ENCODE data around the gene CNTN3.

Gene CNTN3

DNA sequence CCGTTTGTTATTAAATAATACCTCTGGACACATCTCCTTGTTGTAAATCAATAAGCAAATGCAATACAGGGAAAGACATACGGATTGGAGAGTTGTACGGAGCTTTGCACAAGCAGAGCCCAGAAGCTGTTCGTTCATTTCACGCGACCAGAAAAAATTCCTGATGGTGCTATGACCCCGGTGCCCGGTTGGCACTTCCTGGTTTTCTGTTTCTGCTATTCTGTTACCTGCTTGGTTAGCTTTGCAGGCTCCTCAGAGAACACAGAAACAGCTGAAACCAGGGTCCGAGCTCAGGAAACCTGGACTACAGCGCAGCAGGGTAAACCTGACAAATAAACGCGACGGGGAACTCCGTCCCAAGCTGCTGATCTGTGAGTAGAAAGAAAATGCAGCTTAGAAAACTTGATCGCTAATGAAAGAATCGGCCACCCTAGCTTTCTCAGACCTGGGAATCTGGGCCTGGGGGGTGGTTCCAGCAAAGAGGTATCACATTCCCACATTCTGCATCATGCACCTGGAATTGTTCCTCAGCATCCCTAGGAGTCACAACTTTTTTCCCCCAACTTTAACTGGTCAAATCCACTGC, 845 bp downstream of the CNTN3 start:
- Histone ChIP-seq H3K4me1 (ENCODE audit: control insufficient read depth, insufficient read depth, low read length) (no peaks in the 10 kb centered on the region), H3K27ac (ENCODE audit: insufficient read depth, low read depth, low read length, poor library complexity, severe bottlenecking) (no peak overlapping the region), H3K9me3 (ENCODE audit: control insufficient read depth, low read length) (no peaks in the 10 kb centered on the region), H3K36me3 (ENCODE audit: control insufficient read depth, insufficient read depth, low read length) (no peaks in the 10 kb centered on the region), H3K27me3 (ENCODE audit: control insufficient read depth, insufficient read depth, low read length, poor library complexity, severe bottlenecking) (peaks cover 59% of the 10 kb centered on the region), H3K4me3 (ENCODE audit: insufficient read depth, low read depth, low read length) (peak overlapping the region; percentile 31)
- 51 to 56% methylated on average over 16 of the region's 16 CpGs for WGBS, 2 experiments

GRCh38 chr3:74613060-74613459, 1.4 kb downstream of the CNTN3 start:
- Histone ChIP-seq H3K4me3 (ENCODE audit: insufficient read depth, low read depth, low read length) (peak overlapping the region; percentile 31), H3K27me3 (ENCODE audit: control insufficient read depth, insufficient read depth, low read length, poor library complexity, severe bottlenecking) (peaks cover 59% of the 10 kb centered on the region), H3K4me1 (ENCODE audit: control insufficient read depth, insufficient read depth, low read length) (no peaks in the 10 kb centered on the region)

GRCh38 chr3:74611206-74611605, 3.3 kb downstream of the CNTN3 start:
- Histone ChIP-seq H3K9me3 (ENCODE audit: control insufficient read depth, low read length) (no peaks in the 10 kb centered on the region), H3K4me1 (ENCODE audit: control insufficient read depth, insufficient read depth, low read length) (no peaks in the 10 kb centered on the region), H3K27ac (ENCODE audit: insufficient read depth, low read depth, low read length, poor library complexity, severe bottlenecking) (no peak overlapping the region), H3K36me3 (ENCODE audit: control insufficient read depth, insufficient read depth, low read length) (no peaks in the 10 kb centered on the region), H3K4me3 (ENCODE audit: insufficient read depth, low read depth, low read length) (no peak overlapping the region), H3K27me3 (ENCODE audit: control insufficient read depth, insufficient read depth, low read length, poor library complexity, severe bottlenecking) (peaks cover 53% of the 10 kb centered on the region)
- WGBS, 2 experiments: 100% methylated on average over 1 of the region's 1 CpG; no CpG with 5 or more reads in 1 of the 2 experiments

More at GRCh38 chr3:74613060-74613459, 1.4 kb downstream of the CNTN3 start:
- H3K36me3 ChIP-seq (ENCODE audit: control insufficient read depth, insufficient read depth, low read length): no peaks in the 10 kb centered on the region
- no peaks in the 10 kb centered on the region for H3K9me3 ChIP-seq (ENCODE audit: control insufficient read depth, low read length)
- 76 to 88% methylated on average over 1 of the region's 2 CpGs for WGBS, 2 experiments
- no peak overlapping the region for H3K27ac ChIP-seq (ENCODE audit: insufficient read depth, low read depth, low read length, poor library complexity, severe bottlenecking)

DNA sequence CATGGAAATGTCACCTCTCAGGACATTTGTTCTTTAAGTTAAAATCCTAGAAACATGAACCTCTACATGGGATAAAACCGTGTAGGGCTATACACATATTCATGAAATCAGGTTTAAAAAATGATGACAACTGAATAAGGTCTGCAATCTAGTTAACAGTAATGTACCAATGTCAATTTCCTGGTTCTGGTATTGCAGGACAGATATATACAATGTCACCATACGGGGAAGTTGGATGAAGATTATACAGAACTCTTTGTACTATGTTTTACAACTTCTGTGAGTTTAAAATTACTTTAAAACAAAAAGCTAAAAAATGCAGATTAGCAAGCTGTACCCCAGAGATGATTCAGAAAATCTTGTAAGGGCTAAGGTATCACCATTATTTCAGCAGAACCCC, 6.7 kb downstream of the CNTN3 start:
- WGBS, 2 experiments: 80% methylated on average over 1 to 2 of the region's 2 CpGs
- no peak overlapping the region for H3K27ac ChIP-seq (ENCODE audit: insufficient read depth, low read depth, low read length, poor library complexity, severe bottlenecking)

GRCh38 chr3:74606996-74607395, 7.5 kb downstream of the CNTN3 start:
- no peak overlapping the region for H3K27ac ChIP-seq (ENCODE audit: insufficient read depth, low read depth, low read length, poor library complexity, severe bottlenecking)
- H3K4me3 ChIP-seq (ENCODE audit: insufficient read depth, low read depth, low read length): no peak overlapping the region
- WGBS, 2 experiments: 93 to 95% methylated on average over 7 of the region's 7 CpGs
- H3K27me3 ChIP-seq (ENCODE audit: control insufficient read depth, insufficient read depth, low read length, poor library complexity, severe bottlenecking): peaks cover 12% of the 10 kb centered on the region
- H3K4me1 ChIP-seq (ENCODE audit: control insufficient read depth, insufficient read depth, low read length): no peaks in the 10 kb centered on the region
- H3K36me3 ChIP-seq (ENCODE audit: control insufficient read depth, insufficient read depth, low read length): no peaks in the 10 kb centered on the region
- H3K9me3 ChIP-seq (ENCODE audit: control insufficient read depth, low read length): no peaks in the 10 kb centered on the region

More for the DNA sequence above, 6.7 kb downstream of the CNTN3 start:
- Histone ChIP-seq H3K4me1 (ENCODE audit: control insufficient read depth, insufficient read depth, low read length) (no peaks in the 10 kb centered on the region), H3K36me3 (ENCODE audit: control insufficient read depth, insufficient read depth, low read length) (no peaks in the 10 kb centered on the region), H3K4me3 (ENCODE audit: insufficient read depth, low read depth, low read length) (no peak overlapping the region), H3K27me3 (ENCODE audit: control insufficient read depth, insufficient read depth, low read length, poor library complexity, severe bottlenecking) (peaks cover 20% of the 10 kb centered on the region), H3K9me3 (ENCODE audit: control insufficient read depth, low read length) (no peaks in the 10 kb centered on the region)

DNA sequence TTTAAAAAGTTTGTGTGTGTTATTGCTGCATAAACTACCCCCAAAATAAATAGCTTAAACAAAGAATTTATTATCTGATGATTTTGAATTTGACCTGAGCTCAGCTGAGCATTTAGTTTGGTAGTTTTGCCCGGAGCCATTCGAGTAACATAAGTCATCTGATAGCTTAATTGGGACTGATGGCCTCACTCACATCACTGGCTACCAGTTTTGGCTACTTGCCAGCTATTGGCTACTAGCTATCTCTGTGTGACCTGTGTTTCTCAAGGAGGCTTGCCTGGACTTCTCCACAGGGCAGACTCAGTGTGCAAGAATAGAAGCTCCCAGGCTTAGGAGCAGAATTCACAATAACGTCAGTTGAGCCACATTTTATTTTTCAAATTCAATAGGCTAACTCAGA, 9.0 kb downstream of the CNTN3 start:
- 95 to 98% methylated on average over 3 of the region's 3 CpGs for WGBS, 2 experiments
- H3K4me3 ChIP-seq (ENCODE audit: insufficient read depth, low read depth, low read length): no peak overlapping the region
- no peaks in the 10 kb centered on the region for H3K36me3 ChIP-seq (ENCODE audit: control insufficient read depth, insufficient read depth, low read length)
- H3K4me1 ChIP-seq (ENCODE audit: control insufficient read depth, insufficient read depth, low read length): no peaks in the 10 kb centered on the region
- H3K27ac ChIP-seq (ENCODE audit: insufficient read depth, low read depth, low read length, poor library complexity, severe bottlenecking): no peak overlapping the region
- H3K27me3 ChIP-seq (ENCODE audit: control insufficient read depth, insufficient read depth, low read length, poor library complexity, severe bottlenecking): no peaks in the 10 kb centered on the region
- no peaks in the 10 kb centered on the region for H3K9me3 ChIP-seq (ENCODE audit: control insufficient read depth, low read length)

DNA sequence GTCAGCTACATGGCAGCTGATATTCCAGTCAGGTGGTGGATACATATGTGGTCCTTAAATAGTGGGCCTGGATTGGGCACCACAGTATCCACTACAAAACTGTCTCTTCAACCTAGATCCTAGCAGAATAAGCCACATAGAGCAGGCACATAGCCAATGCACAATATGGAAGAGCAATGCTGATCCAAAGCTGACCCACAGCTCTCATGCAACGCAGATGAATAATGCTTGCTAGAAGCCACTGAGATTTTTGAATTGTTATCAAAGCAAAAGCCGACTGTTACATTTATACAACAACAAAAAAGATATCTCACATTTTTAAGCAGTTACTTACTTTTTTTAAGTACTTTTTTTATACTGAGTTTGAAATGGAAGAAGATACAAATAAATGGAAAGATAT, 11.2 kb downstream of the CNTN3 start:
- Histone ChIP-seq H3K36me3 (ENCODE audit: control insufficient read depth, insufficient read depth, low read length) (no peaks in the 10 kb centered on the region), H3K4me1 (ENCODE audit: control insufficient read depth, insufficient read depth, low read length) (no peaks in the 10 kb centered on the region), H3K4me3 (ENCODE audit: insufficient read depth, low read depth, low read length) (no peak overlapping the region), H3K27ac (ENCODE audit: insufficient read depth, low read depth, low read length, poor library complexity, severe bottlenecking) (no peak overlapping the region), H3K27me3 (ENCODE audit: control insufficient read depth, insufficient read depth, low read length, poor library complexity, severe bottlenecking) (no peaks in the 10 kb centered on the region), H3K9me3 (ENCODE audit: control insufficient read depth, low read length) (no peaks in the 10 kb centered on the region)
- WGBS, 2 experiments: 98 to 100% methylated on average over 2 of the region's 2 CpGs

DNA sequence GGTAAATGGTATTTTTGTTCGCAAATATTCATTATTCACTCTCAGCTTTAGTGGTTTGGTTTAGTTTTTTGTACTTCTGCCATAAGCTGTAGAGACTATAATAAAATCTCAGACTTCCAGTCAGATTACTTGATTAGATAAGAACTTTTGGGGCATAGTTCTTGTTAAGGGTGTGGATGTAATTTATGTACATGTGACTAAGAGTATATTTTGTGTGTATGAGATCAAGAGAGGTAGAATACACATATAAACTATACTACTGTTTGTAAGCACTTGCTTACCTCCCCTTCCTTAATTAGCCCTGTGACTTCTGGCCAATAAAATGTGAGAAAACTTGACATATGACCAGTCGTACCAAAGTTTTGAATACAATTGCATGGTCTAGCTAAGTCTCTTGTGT, 12.0 kb downstream of the CNTN3 start:
- H3K27ac ChIP-seq (ENCODE audit: insufficient read depth, low read depth, low read length, poor library complexity, severe bottlenecking): no peak overlapping the region
- H3K4me3 ChIP-seq (ENCODE audit: insufficient read depth, low read depth, low read length): no peak overlapping the region
- H3K9me3 ChIP-seq (ENCODE audit: control insufficient read depth, low read length): no peaks in the 10 kb centered on the region
- WGBS, 2 experiments: 96% methylated on average over 1 to 2 of the region's 2 CpGs
- H3K36me3 ChIP-seq (ENCODE audit: control insufficient read depth, insufficient read depth, low read length): no peaks in the 10 kb centered on the region
- no peaks in the 10 kb centered on the region for H3K4me1 ChIP-seq (ENCODE audit: control insufficient read depth, insufficient read depth, low read length)
- no peaks in the 10 kb centered on the region for H3K27me3 ChIP-seq (ENCODE audit: control insufficient read depth, insufficient read depth, low read length, poor library complexity, severe bottlenecking)

- H3K27me3 ChIP-seq (ENCODE audit: control insufficient read depth, insufficient read depth, low read length, poor library complexity, severe bottlenecking): no peaks in the 10 kb centered on the region
- no peaks in the 10 kb centered on the region for H3K36me3 ChIP-seq (ENCODE audit: control insufficient read depth, insufficient read depth, low read length)
- H3K4me3 ChIP-seq (ENCODE audit: insufficient read depth, low read depth, low read length): no peak overlapping the region
- no peaks in the 10 kb centered on the region for H3K4me1 ChIP-seq (ENCODE audit: control insufficient read depth, insufficient read depth, low read length)
- 92 to 93% methylated on average over 2 of the region's 2 CpGs for WGBS, 2 experiments
- no peak overlapping the region for H3K27ac ChIP-seq (ENCODE audit: insufficient read depth, low read depth, low read length, poor library complexity, severe bottlenecking)
- H3K9me3 ChIP-seq (ENCODE audit: control insufficient read depth, low read length): no peaks in the 10 kb centered on the region
Observed at GRCh38 chr3:74601793-74602192, 12.7 kb downstream of the CNTN3 start.

DNA sequence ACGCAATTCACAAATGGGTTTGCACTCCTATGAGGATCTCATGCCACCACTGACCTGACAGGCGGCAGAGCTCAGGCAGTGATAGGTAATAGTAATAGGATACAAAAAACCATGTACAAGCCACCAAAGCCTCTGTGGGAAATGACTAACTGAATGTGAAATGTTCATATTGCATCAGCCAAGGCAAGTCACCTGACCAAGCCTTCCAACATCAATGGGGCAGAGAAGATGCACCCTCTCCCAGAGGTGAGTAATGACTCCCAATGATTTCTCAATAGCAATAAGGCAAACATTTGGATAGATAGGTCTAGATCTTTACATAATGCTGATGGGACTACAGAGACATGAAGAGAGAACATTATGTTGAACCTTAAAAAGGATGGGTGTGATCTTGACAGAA, 14.9 kb downstream of the CNTN3 start:
- H3K27ac ChIP-seq (ENCODE audit: insufficient read depth, low read depth, low read length, poor library complexity, severe bottlenecking): no peak overlapping the region
- H3K9me3 ChIP-seq (ENCODE audit: control insufficient read depth, low read length): no peaks in the 10 kb centered on the region
- H3K36me3 ChIP-seq (ENCODE audit: control insufficient read depth, insufficient read depth, low read length): no peaks in the 10 kb centered on the region
- no peaks in the 10 kb centered on the region for H3K27me3 ChIP-seq (ENCODE audit: control insufficient read depth, insufficient read depth, low read length, poor library complexity, severe bottlenecking)
- H3K4me3 ChIP-seq (ENCODE audit: insufficient read depth, low read depth, low read length): no peak overlapping the region
- WGBS, 2 experiments: 89 to 94% methylated on average over 2 of the region's 2 CpGs
- H3K4me1 ChIP-seq (ENCODE audit: control insufficient read depth, insufficient read depth, low read length): no peaks in the 10 kb centered on the region

DNA sequence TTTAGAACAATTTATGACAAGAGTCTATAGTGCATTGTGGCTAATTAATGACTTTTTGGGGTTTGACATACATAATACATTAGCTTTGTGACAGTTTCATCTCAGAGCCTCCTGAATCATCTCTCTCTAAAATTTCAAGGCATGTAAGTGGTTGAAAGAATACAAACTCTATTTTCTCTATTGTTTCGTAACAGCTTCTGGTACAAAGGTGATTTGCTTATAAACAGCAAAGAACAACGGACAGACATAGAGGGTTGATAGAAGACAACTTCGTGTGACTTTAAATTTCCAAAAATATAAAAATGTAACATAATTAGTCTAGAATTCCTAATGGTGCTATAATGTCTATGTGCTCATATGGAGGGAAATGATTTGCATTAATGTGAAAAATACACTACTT, 21.3 kb downstream of the CNTN3 start:
- H3K9me3 ChIP-seq (ENCODE audit: control insufficient read depth, low read length): no peaks in the 10 kb centered on the region
- no peak overlapping the region for H3K4me3 ChIP-seq (ENCODE audit: insufficient read depth, low read depth, low read length)
- H3K4me1 ChIP-seq (ENCODE audit: control insufficient read depth, insufficient read depth, low read length): no peaks in the 10 kb centered on the region
- no peak overlapping the region for H3K27ac ChIP-seq (ENCODE audit: insufficient read depth, low read depth, low read length, poor library complexity, severe bottlenecking)
- H3K36me3 ChIP-seq (ENCODE audit: control insufficient read depth, insufficient read depth, low read length): no peaks in the 10 kb centered on the region
- WGBS, 2 experiments: 90 to 100% methylated on average over 2 of the region's 3 CpGs
- no peaks in the 10 kb centered on the region for H3K27me3 ChIP-seq (ENCODE audit: control insufficient read depth, insufficient read depth, low read length, poor library complexity, severe bottlenecking)

All from ectodermal cell (in vitro differentiated cells).